Lower lobe of right lung (tissue), 2 donors: ENCODE data around the gene CNTN1. TPM values are rescaled to one million over a fixed set of nuclear protein-coding genes. Genes with fewer than 3 reads are reported as not detected.

Source experiments
- ATAC-seq, 2 donors: fragments of 200-7000 bp; cut with Tn5 transposase; one replicate each; pipeline ENCODE4 v1.9.1; 2020 to 2022; ENCODE audit warnings: mild to moderate bottlenecking in 2 of 2, moderate library complexity in 2 of 2
- DNase-seq: peaks from one replicate; pipeline ENCODE4 v3.0.0-alpha.2; 2020
- H3K27ac ChIP-seq: fragments of 200-600 bp; one replicate; pipeline ENCODE4 v1.8.0; 2022
- H3K27me3 ChIP-seq: fragments of 200-600 bp; one replicate; pipeline ENCODE4 v1.8.0; 2022; ENCODE audit warnings: low read depth
- H3K36me3 ChIP-seq: fragments of 200-600 bp; one replicate; pipeline ENCODE4 v1.8.0; 2022; ENCODE audit warnings: mild to moderate bottlenecking
- H3K4me1 ChIP-seq: fragments of 200-600 bp; one replicate; pipeline ENCODE4 v1.8.0; 2022
- H3K4me3 ChIP-seq: fragments of 200-600 bp; one replicate; pipeline ENCODE4 v1.8.0; 2022; ENCODE audit warnings: mild to moderate bottlenecking
- H3K9me3 ChIP-seq: fragments of 200-600 bp; one replicate; pipeline ENCODE4 v1.8.0; 2022
- intact Hi-C: fragments of 100-400 bp; cut with DNase I; formaldehyde crosslinking; loops from one replicate; pipeline ENCODE4 v1.11.0; 2022
- total RNA-seq: library from RNA; stranded (reverse); fragmentation: NEBNext Ultra II Directional; extraction: Animal tissue kit (Norgen Biotek cat#: 25700); gene quantifications from one replicate; pipeline ENCODE4 v1.2.1, GENCODE V29; 2021
- TF ChIP-seq, protein P1 (sequence below): fragments of 200-600 bp; IDR thresholded peaks from one replicate; pipeline ENCODE4 v1.8.0; 2022; ENCODE audit warnings: antibody characterized with exemption, mild to moderate bottlenecking
- donor health status: DM: no; HTN: yes; CAD: no; lungs with severe emphysema.

CNTN1 gene
- total RNA-seq, 1 donor from 2014 or later: 12.3 TPM

DNA sequence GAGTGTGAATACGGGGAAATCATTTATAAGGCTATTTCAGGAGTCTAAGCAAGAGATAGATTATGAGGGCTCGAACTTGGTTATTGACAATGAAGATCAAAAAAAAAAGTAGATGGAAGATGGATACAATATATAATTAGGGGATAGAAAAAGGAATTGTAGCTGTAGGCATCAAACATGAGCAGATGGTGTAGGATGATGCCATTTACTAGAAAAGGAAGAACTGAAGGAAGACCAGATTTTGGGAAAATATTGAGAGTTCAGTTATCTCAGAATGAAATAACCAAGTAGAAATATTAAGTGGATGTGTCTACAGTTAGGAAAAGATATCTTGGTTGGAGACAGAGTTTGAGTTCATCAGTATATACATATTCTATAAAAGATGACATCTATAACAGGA is 109.6 kb downstream of the CNTN1 start:
- H3K36me3 ChIP-seq: no peaks in the 10 kb centered on the region
- intact Hi-C loops: no loop called here
- no peaks in the 10 kb centered on the region for H3K4me1 ChIP-seq
- no peak overlapping the region for H3K27ac ChIP-seq
- ATAC-seq: no peak
- no peak for DNase-seq
- TF ChIP-seq, protein P1, sequence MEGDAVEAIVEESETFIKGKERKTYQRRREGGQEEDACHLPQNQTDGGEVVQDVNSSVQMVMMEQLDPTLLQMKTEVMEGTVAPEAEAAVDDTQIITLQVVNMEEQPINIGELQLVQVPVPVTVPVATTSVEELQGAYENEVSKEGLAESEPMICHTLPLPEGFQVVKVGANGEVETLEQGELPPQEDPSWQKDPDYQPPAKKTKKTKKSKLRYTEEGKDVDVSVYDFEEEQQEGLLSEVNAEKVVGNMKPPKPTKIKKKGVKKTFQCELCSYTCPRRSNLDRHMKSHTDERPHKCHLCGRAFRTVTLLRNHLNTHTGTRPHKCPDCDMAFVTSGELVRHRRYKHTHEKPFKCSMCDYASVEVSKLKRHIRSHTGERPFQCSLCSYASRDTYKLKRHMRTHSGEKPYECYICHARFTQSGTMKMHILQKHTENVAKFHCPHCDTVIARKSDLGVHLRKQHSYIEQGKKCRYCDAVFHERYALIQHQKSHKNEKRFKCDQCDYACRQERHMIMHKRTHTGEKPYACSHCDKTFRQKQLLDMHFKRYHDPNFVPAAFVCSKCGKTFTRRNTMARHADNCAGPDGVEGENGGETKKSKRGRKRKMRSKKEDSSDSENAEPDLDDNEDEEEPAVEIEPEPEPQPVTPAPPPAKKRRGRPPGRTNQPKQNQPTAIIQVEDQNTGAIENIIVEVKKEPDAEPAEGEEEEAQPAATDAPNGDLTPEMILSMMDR: no peak
- no peaks in the 10 kb centered on the region for H3K27me3 ChIP-seq
- H3K9me3 ChIP-seq: no peaks in the 10 kb centered on the region
- H3K4me3 ChIP-seq: no peak overlapping the region

GRCh38 chr12:40802656-40803055 is 110.4 kb downstream of the CNTN1 start:
- TF ChIP-seq, protein P1: no peak
- no peaks in the 10 kb centered on the region for H3K4me1 ChIP-seq
- DNase-seq (no peak), ATAC-seq (no peak)
- no peaks in the 10 kb centered on the region for H3K36me3 ChIP-seq
- intact Hi-C loops: no loop called here
- no peak overlapping the region for H3K27ac ChIP-seq
- H3K27me3 ChIP-seq: no peaks in the 10 kb centered on the region
- no peaks in the 10 kb centered on the region for H3K9me3 ChIP-seq
- H3K4me3 ChIP-seq: no peak overlapping the region

- Histone ChIP-seq H3K27me3 (no peaks in the 10 kb centered on the region), H3K9me3 (no peaks in the 10 kb centered on the region), H3K36me3 (no peaks in the 10 kb centered on the region), H3K27ac (no peak overlapping the region), H3K4me1 (no peaks in the 10 kb centered on the region), H3K4me3 (no peak overlapping the region)
- intact Hi-C loops: no loop called here
- ATAC-seq (peak in 1 of 2 donors; percentile 30), DNase-seq (peak; percentile 40)
- TF ChIP-seq, protein P1: no peak
These were observed 127.3 kb downstream of the CNTN1 start for GRCh38 chr12:40819436-40820108.

DNA sequence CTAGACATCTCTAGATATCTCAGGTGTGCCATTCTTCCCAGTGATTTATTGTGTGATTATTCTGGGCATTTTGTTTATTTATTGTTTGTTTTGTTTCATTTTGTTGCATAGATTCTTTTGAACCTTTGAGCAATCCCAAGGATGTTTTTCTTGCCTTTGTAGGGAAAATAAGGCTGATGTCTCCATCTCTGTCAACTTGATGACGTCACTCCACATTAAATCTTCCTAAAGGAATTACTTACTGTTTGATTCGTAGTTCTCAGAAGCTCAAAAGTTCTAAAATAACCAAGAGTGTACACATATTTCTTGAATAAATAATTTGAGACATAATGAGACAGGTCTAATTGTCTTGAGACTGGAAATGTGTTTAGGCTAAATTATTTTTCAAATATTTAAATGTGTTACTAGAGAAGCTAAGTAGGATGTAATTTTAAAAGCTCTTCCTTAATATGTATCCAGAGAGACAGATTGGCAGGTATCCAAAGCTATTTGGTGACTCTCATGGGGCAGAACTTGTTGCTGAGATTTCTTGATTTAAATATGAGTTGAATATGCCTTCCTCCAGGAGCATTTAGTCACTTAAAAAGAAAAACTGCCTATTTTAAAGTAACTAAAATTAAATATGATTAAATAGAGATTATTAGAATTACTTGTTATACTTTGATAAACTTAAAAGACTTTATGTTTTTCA is 128.7 kb downstream of the CNTN1 start:
- intact Hi-C loops: no loop called here
- DNase-seq: no peak
- TF ChIP-seq, protein P1: no peak
- Histone ChIP-seq H3K27me3 (no peaks in the 10 kb centered on the region), H3K9me3 (no peaks in the 10 kb centered on the region), H3K4me3 (no peak overlapping the region), H3K27ac (no peak overlapping the region), H3K36me3 (no peaks in the 10 kb centered on the region), H3K4me1 (no peaks in the 10 kb centered on the region)
- ATAC-seq: no peak

DNA sequence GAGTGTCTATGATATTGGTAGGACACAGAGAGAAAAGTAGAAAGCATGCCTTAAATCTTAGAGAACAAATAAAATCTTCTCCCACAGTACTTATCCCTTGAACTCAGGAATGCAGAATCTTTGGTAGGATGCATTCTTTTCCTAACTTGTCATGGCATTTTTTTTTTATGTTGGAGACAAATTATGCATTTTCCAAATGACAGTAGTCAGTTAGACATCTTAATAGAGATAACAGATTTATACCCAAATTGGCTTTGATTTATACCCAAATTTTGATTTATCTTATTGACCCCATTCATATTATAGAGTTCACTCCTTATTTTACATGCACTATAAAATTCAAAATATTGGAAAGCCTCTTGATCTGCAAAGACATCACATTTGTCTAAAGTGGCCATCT is 132.9 kb downstream of the CNTN1 start:
- no peak overlapping the region for H3K4me3 ChIP-seq
- TF ChIP-seq, protein P1: no peak
- no peak for ATAC-seq
- no peaks in the 10 kb centered on the region for H3K36me3 ChIP-seq
- DNase-seq: no peak
- no peak overlapping the region for H3K27ac ChIP-seq
- H3K27me3 ChIP-seq: no peaks in the 10 kb centered on the region
- no peaks in the 10 kb centered on the region for H3K9me3 ChIP-seq
- intact Hi-C loops: no loop called here
- H3K4me1 ChIP-seq: no peaks in the 10 kb centered on the region
